GM12878 (cell line): ENCODE measurements around the gene ATP8B1. TPM values are rescaled to one million over a fixed set of nuclear protein-coding genes. Genes with fewer than 3 reads are reported as not detected.

Experiments
- ATAC-seq: fragments of 200-7000 bp; cut with Tn5 transposase; 3 replicates; pipeline ENCODE4 v1.9.1; 2020; ENCODE audit warnings: mild to moderate bottlenecking, moderate library complexity
- BruUV-seq: library from RNA; stranded (reverse); fragments of 400-500 nt; replicated peaks from 2 replicates; lab custom pipeline; 2021; lab: Mats Ljungman, UMichigan
- CTCF ChIA-PET: fragments of 300-600 bp; sonication (Branson Sonifier 250); formaldehyde crosslinking; extraction: SDS; loops from one replicate; lab custom pipeline; 2021; ENCODE audit warnings: inconsistent platforms; lab: Yijun Ruan, JAX
- POLR2A ChIA-PET: fragments of 350-600 bp; formaldehyde crosslinking; extraction: SDS; loops from one replicate; lab custom pipeline; 2021; ENCODE audit warnings: inconsistent platforms; lab: Charles Lee
- RAD21 ChIA-PET: fragments of 300-600 bp; sonication (Branson Sonifier 250); formaldehyde crosslinking; loops from one replicate; lab custom pipeline; 2023; ENCODE audit warnings: antibody characterized with exemption; ENCODE audit not compliant: unreplicated experiment; lab: Charles Lee
- SMC1A ChIA-PET: fragments of 300-600 bp; sonication (Branson Sonifier 250); formaldehyde crosslinking; loops from one replicate; lab custom pipeline; 2023; ENCODE audit not compliant: unreplicated experiment, uncharacterized antibody; lab: Charles Lee
- DNase-seq: peaks from one replicate; pipeline ENCODE4 v3.0.0-alpha.2; 2011; ENCODE audit warnings: low read depth, low spot score
- FAIRE-seq: peaks from 3 replicates; lab custom pipeline; 2011; peaks lifted over from hg19 to GRCh38; lab: Jason Lieb, UNC
- H2AFZ ChIP-seq: 2 replicates; pipeline ENCODE4 v1.6.0; 2011; ENCODE audit warnings: low read depth, low read length, control low read depth; ENCODE audit not compliant: control insufficient read depth
- H3K27ac ChIP-seq: 2 replicates; pipeline ENCODE4 v1.5.1; 2011; ENCODE audit warnings: control low read depth; ENCODE audit not compliant: control insufficient read depth, insufficient read depth
- H3K27me3 ChIP-seq, 2 experiments: replicated peaks in 1 of 2; 2 replicates each; pipeline versions ENCODE4 v1.6.0 to v1.6.1; 2011; ENCODE audit warnings: low read length in 1 of 2; ENCODE audit not compliant: control insufficient read depth in 2 of 2, insufficient read depth in 2 of 2
- H3K36me3 ChIP-seq, 2 experiments: 2 replicates each; pipeline ENCODE4 v1.5.1; 2011; ENCODE audit warnings: low read length in 1 of 2; ENCODE audit not compliant: control insufficient read depth in 2 of 2, insufficient read depth in 2 of 2
- H3K4me1 ChIP-seq: 2 replicates; pipeline ENCODE4 v1.6.1; 2011; ENCODE audit warnings: mild to moderate bottlenecking, low read length, moderate library complexity, mixed read lengths; ENCODE audit not compliant: control insufficient read depth, insufficient read depth
- H3K4me2 ChIP-seq: 2 replicates; pipeline ENCODE4 v1.6.0; 2011; ENCODE audit warnings: control low read depth; ENCODE audit not compliant: control insufficient read depth, insufficient read depth
- H3K4me3 ChIP-seq: fragments of 200-600 bp; sonication (generic); 2 replicates; pipeline ENCODE4 v1.5.1; 2016
- H3K79me2 ChIP-seq: 2 replicates; pipeline ENCODE4 v1.6.0; 2011; ENCODE audit warnings: low read length; ENCODE audit not compliant: control insufficient read depth, insufficient read depth
- H3K9ac ChIP-seq: 2 replicates; pipeline ENCODE4 v1.8.0; 2011; ENCODE audit warnings: low read length, control low read depth, mixed read lengths; ENCODE audit not compliant: control insufficient read depth, insufficient read depth
- H3K9me3 ChIP-seq: replicated peaks from 3 replicates; pipeline ENCODE4 v1.5.1; 2011; ENCODE audit warnings: mild to moderate bottlenecking, low read length; ENCODE audit not compliant: control insufficient read depth, insufficient read depth
- H4K20me1 ChIP-seq: 2 replicates; pipeline ENCODE4 v1.6.0; 2011; ENCODE audit not compliant: control insufficient read depth, insufficient read depth
- CBX5 ChIP-seq: sonication (generic); IDR thresholded peaks from 2 replicates; pipeline ENCODE4 v1.6.1; 2016; ENCODE audit warnings: low read depth, moderate library complexity, mild to moderate bottlenecking, inconsistent platforms
- CHD1 ChIP-seq: IDR thresholded peaks from 2 replicates; pipeline ENCODE4 v1.6.1; 2012; ENCODE audit warnings: low read depth, low read length, improper control_type of control experiment
- FOS ChIP-seq: IDR thresholded peaks from 3 replicates; pipeline ENCODE4 v1.6.1; 2011; ENCODE audit warnings: borderline replicate concordance; ENCODE audit not compliant: insufficient read length; ENCODE audit errors: extremely low read depth
- HDGF ChIP-seq: fragments of 450-650 bp; IDR thresholded peaks from 2 replicates; pipeline ENCODE4 v1.6.1; 2016; ENCODE audit warnings: antibody characterized with exemption
- NFYA ChIP-seq: IDR thresholded peaks from 2 replicates; pipeline ENCODE4 v1.6.1; 2011; ENCODE audit warnings: low read depth, mild to moderate bottlenecking, low read length, improper control_type of control experiment, borderline replicate concordance
- NR2F1 ChIP-seq: fragments of 450-650 bp; conservative IDR thresholded peaks from 2 replicates; pipeline ENCODE4 v1.6.1; 2017; ENCODE audit warnings: mild to moderate bottlenecking
- PML ChIP-seq: IDR thresholded peaks from 2 replicates; pipeline ENCODE4 v1.6.1; 2012; ENCODE audit warnings: low read length, inconsistent platforms
- STAT3 ChIP-seq: IDR thresholded peaks from 2 replicates; pipeline ENCODE4 v1.6.1; 2011; ENCODE audit warnings: low read depth, low read length, improper control_type of control experiment
- ZBED1 ChIP-seq: IDR thresholded peaks from 2 replicates; pipeline ENCODE4 v1.6.1; 2016; ENCODE audit warnings: borderline replicate concordance
- WGBS: methylation state at CpG from one replicate; pipeline ENCODE4 v1.1.6; 2016; ENCODE audit warnings: low lambda C conversion rate; ENCODE audit not compliant: insufficient replicate concordance, insufficient coverage; ENCODE audit errors: missing lambda C conversion rate; 5-methylcytosine and 5-hydroxymethylcytosine counted together
- in situ Hi-C: fragments of 300-500 bp; cut with MboI; formaldehyde crosslinking; loops from 9 replicates; pipeline ENCODE4 v1.14.3; 2018; ENCODE audit warnings: mixed read lengths
- intact Hi-C: fragments of 100-400 bp; cut with micrococcal nuclease; formaldehyde crosslinking; loops from one replicate; pipeline ENCODE4 v1.14.2; 2022; ENCODE audit not compliant: unreplicated experiment
- polyA plus RNA-seq, 11 experiments: library from polyadenylated mRNA; depleted of rRNA in 4 of 11; unstranded in 6 of 11; stranded (reverse) in 5 of 11; fragments of >200 nt; fragmentation: Nextera tagmentation in 4 of 11; fragmentation: Illumina TruSeq in 1 of 11; extraction: Ambion mirVana in 4 of 11; extraction: Trizol in 1 of 11; gene quantifications; 1 replicate in 1 of 11; 2 replicates in 10 of 11; pipeline versions ENCODE4 v1.2.1 to v1.2.3, GENCODE V29; 2011 to 2016; ENCODE audit warnings: inconsistent platforms in 2 of 11, missing spikeins in 2 of 11, low read depth in 1 of 11
- total RNA-seq, 4 experiments: library from RNA; depleted of rRNA in 3 of 4; stranded (reverse); fragments of >200 nt in 3 of 4; fragmentation: Illumina TruSeq in 1 of 4; extraction: Trizol in 1 of 4; gene quantifications; 2 replicates each; pipeline versions ENCODE4 v1.2.1 to v1.2.3, GENCODE V29; 2013 to 2021
- TF ChIP-seq, protein P1 (sequence below): IDR thresholded peaks from 2 replicates; pipeline ENCODE4 v1.6.1; 2011; ENCODE audit warnings: low read depth, mild to moderate bottlenecking, low read length, moderate library complexity, borderline replicate concordance; ENCODE audit errors: extremely low read depth
- TF ChIP-seq, protein P2 (sequence below): fragments of 450-650 bp; IDR thresholded peaks from 2 replicates; pipeline ENCODE4 v1.6.1; 2017; ENCODE audit warnings: borderline replicate concordance

Gene ATP8B1
- total and polyA plus RNA-seq, 10 of the 15 experiments (the other 5 are each of a cell fraction or from before 2014, with no cell fraction given), result 0.03 to 0.37 (median 0.11) TPM

DNA sequence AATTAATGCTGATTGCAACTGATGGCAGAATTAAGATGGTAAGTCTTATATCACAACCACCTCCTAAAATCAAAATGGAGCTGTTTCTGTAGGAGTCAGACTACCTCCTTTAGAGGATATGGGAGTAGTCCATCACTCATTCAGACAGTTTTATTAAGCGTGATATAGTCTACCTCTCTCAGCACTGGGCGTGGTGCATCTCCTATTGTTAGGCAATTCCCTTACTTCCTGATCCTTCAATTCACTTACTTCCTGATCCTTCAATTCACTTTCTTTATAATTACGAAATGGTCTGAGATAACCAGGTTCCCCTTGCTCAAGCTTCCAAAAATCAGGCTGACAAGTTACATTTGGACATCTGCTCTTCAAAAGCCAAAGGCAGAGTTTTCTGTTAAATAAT lies 31.9 kb downstream of the ATP8B1 start:
- intact Hi-C loops (no loop called here), in situ Hi-C loops (no loop called here)
- CTCF ChIA-PET, result no interaction called here
- Histone ChIP-seq H3K4me1 (no peaks in the 10 kb centered on the region), H3K27me3 (no peaks in the 10 kb centered on the region), H3K9me3 (no peaks in the 10 kb centered on the region), H3K9ac (no peak overlapping the region), H2AFZ (no peak overlapping the region), H3K4me2 (no peak overlapping the region), H4K20me1 (no peaks in the 10 kb centered on the region), H3K27ac (no peak overlapping the region), H3K36me3 (no peaks in the 10 kb centered on the region)
- RAD21 ChIA-PET, result no interaction called here
- SMC1A ChIA-PET, result interaction anchor here (0.5 kb wide), 1 partner anchor 41 kb away, joined by 3 read pairs; no protein-coding TSS in a partner anchor
- POLR2A ChIA-PET, result no interaction called here
- ATAC-seq (no peak), FAIRE-seq (no peak)
- BruUV-seq, result no TSS peak
- TF ChIP-seq, protein P1, sequence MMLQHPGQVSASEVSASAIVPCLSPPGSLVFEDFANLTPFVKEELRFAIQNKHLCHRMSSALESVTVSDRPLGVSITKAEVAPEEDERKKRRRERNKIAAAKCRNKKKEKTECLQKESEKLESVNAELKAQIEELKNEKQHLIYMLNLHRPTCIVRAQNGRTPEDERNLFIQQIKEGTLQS, result no peak
- TF ChIP-seq NFYA (no peak), CHD1 (no peak), HDGF (no peak)
- TF ChIP-seq, all 136 proteins: peak for 0
- no peak for DNase-seq
- Histone ChIP-seq H3K79me2 (no peaks in the 10 kb centered on the region), H3K4me3 (no peak overlapping the region)
- WGBS, result 24% methylated on average over 3 of the region's 3 CpGs

DNA sequence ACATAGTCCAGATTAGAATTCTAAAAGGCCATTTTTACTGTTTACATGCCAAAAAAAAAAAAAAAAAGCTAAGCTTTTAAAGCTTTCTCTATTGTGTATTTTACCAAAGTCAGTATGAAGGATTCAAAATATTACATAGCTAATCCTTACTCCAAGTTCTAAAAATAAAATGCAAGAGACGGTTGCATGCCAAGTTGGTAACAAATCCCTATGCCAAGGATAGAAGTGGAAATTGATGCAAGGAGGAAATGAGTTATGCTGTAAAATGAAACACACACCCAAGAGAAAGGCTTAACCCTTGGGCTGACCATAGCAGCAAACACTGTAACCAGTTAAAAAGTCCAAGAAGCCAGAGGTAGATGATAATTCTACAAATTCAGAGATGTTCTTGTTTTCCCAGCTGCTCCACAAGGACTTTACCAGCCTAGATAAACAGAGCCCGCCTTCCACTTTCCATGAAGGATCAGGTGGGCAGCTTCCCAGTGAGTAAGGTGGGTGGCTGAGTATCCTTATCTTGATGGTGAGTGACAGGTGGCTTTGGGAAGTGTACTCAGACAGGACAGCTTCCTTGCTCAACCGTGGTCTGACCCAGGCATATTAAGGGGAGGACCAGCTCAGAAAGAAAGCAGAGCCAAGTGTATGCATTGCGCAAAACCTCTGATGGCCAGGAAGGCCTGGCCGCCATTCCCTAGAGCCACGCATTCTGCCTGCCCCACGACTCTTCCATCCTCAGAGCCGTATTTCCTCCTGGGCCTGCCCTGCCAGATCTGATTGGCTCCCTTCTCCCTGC lies 34.4 kb downstream of the ATP8B1 start:
- POLR2A ChIA-PET, result interaction anchor here (0.5 to 0.6 kb wide), 2 partner anchors 53 to 132 kb away, joined by 3 read pairs; no protein-coding TSS in a partner anchor
- intact Hi-C loops, result no loop called here
- Histone ChIP-seq H3K36me3 (no peaks in the 10 kb centered on the region), H3K4me3 (no peak overlapping the region), H3K79me2 (no peaks in the 10 kb centered on the region), H3K27me3 (no peaks in the 10 kb centered on the region), H3K9me3 (no peaks in the 10 kb centered on the region), H4K20me1 (no peaks in the 10 kb centered on the region), H3K9ac (no peak overlapping the region), H3K27ac (no peak overlapping the region), H2AFZ (no peak overlapping the region), H3K4me1 (no peaks in the 10 kb centered on the region), H3K4me2 (no peak overlapping the region)
- in situ Hi-C loops, result no loop called here
- no TSS peak for BruUV-seq
- no peak for ATAC-seq
- 54% methylated on average over 8 of the region's 8 CpGs for WGBS
- no peak for FAIRE-seq
- CTCF ChIA-PET, result interaction anchor here (0.6 to 0.7 kb wide), 3 partner anchors 148 to 313 kb away, joined by 3 to 5 read pairs (median 3); no protein-coding TSS in a partner anchor
- RAD21 ChIA-PET, result interaction anchor here (0.6 kb wide), 1 partner anchor 320 kb away, joined by 3 read pairs; no protein-coding TSS in a partner anchor
- no peak for DNase-seq
- SMC1A ChIA-PET, result interaction anchor here (1.1 kb wide), 1 partner anchor 16 kb away, joined by 4 read pairs; no protein-coding TSS in a partner anchor
- TF ChIP-seq, protein P2, sequence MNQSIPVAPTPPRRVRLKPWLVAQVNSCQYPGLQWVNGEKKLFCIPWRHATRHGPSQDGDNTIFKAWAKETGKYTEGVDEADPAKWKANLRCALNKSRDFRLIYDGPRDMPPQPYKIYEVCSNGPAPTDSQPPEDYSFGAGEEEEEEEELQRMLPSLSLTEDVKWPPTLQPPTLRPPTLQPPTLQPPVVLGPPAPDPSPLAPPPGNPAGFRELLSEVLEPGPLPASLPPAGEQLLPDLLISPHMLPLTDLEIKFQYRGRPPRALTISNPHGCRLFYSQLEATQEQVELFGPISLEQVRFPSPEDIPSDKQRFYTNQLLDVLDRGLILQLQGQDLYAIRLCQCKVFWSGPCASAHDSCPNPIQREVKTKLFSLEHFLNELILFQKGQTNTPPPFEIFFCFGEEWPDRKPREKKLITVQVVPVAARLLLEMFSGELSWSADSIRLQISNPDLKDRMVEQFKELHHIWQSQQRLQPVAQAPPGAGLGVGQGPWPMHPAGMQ, result no peak
- TF ChIP-seq STAT3 (no peak), CBX5 (no peak), ZBED1 (no peak), NR2F1 (no peak), PML (no peak), FOS (no peak)
